Stimulated activated naive CD8-positive, alpha-beta T cell treated with anti-CD3 and anti-CD28 coated beads, Interleukin-15, amount 100 ng/mL, for 72 hours (primary cell): ENCODE measurements around the gene NLE1.

Experiments used
- ATAC-seq: fragments of 150-1000 bp; cut with Tn5 transposase; 2 replicates; pipeline ENCODE4 v1.10.0; 2021; ENCODE audit warnings: mild to moderate bottlenecking, moderate library complexity
- DNase-seq, 2 donors: peaks; one replicate each; pipeline ENCODE4 v3.0.0; 2021 to 2022
- H3K27ac Mint-ChIP-seq, 2 donors: one replicate each; pipeline ENCODE4 v1.8.0; 2022; ENCODE audit warnings: mild to moderate bottlenecking in 2 of 2, mixed read lengths in 2 of 2, moderate library complexity in 2 of 2
- H3K27me3 Mint-ChIP-seq: one replicate; pipeline ENCODE4 v1.8.0; 2022; ENCODE audit warnings: mixed read lengths
- H3K4me1 Mint-ChIP-seq: one replicate; pipeline ENCODE4 v1.8.0; 2022; ENCODE audit warnings: mild to moderate bottlenecking, mixed read lengths
- H3K4me3 Mint-ChIP-seq, 2 donors: one replicate each; pipeline ENCODE4 v1.8.0; 2022; ENCODE audit warnings: mild to moderate bottlenecking in 2 of 2, mixed read lengths in 2 of 2, moderate library complexity in 1 of 2
- H3K9me3 Mint-ChIP-seq, 2 donors: one replicate each; pipeline ENCODE4 v1.8.0; 2022; ENCODE audit warnings: mixed read lengths in 2 of 2

Gene NLE1

GRCh38 chr17:35148144-35148543 lies 6.0 kb upstream of the NLE1 start:
- ATAC-seq: no peak
- H3K4me3 Mint-ChIP-seq: no peak overlapping the region

GRCh38 chr17:35147375-35147905 lies 5.3 kb upstream of the NLE1 start, which contains the start of gene UNC45B:
TSS of gene UNC45B (plus strand) at chr17:35147817. CDS start at chr17:35148264, 447 bp downstream.
- peak within 1 kb of the TSS; percentile 19 to 69 for H3K27ac Mint-ChIP-seq
- no peak within 1 kb of the TSS for H3K4me3 Mint-ChIP-seq
- H3K4me1 Mint-ChIP-seq: peaks cover 2% of the 10 kb centered on the region
- ATAC-seq: no peak
- no peaks in the 10 kb centered on the region for H3K27me3 Mint-ChIP-seq
- no peaks in the 10 kb centered on the region for H3K9me3 Mint-ChIP-seq
- DNase-seq: no peak

More at GRCh38 chr17:35148144-35148543, 6.0 kb upstream of the NLE1 start:
- no peak overlapping the region for H3K27ac Mint-ChIP-seq
- H3K27me3 Mint-ChIP-seq: no peaks in the 10 kb centered on the region
- no peak for DNase-seq
- H3K9me3 Mint-ChIP-seq: no peaks in the 10 kb centered on the region
- no peaks in the 10 kb centered on the region for H3K4me1 Mint-ChIP-seq

GRCh38 chr17:35146214-35146833 lies 4.2 kb upstream of the NLE1 start:
- Mint-ChIP-seq H3K4me1 (peaks cover 5% of the 10 kb centered on the region), H3K9me3 (no peaks in the 10 kb centered on the region), H3K27me3 (no peaks in the 10 kb centered on the region), H3K27ac (no peak overlapping the region), H3K4me3 (no peak overlapping the region)
- ATAC-seq (no peak), DNase-seq (no peak)

GRCh38 chr17:35144840-35145239 lies 2.7 kb upstream of the NLE1 start:
- DNase-seq (no peak), ATAC-seq (no peak)
- no peaks in the 10 kb centered on the region for H3K9me3 Mint-ChIP-seq
- H3K27me3 Mint-ChIP-seq: no peaks in the 10 kb centered on the region
- H3K4me3 Mint-ChIP-seq: no peak overlapping the region
- no peak overlapping the region for H3K27ac Mint-ChIP-seq
- H3K4me1 Mint-ChIP-seq: peaks cover 18% of the 10 kb centered on the region

GRCh38 chr17:35142467-35142796 lies 329 bp upstream of the NLE1 start:
- Mint-ChIP-seq H3K27me3 (no peaks in the 10 kb centered on the region), H3K4me1 (peaks cover 21% of the 10 kb centered on the region), H3K27ac (peak overlapping the region; percentile 22 to 78), H3K9me3 (no peaks in the 10 kb centered on the region), H3K4me3 (peak overlapping the region; percentile 82 to 85)
- ATAC-seq: peak; percentile 30
- DNase-seq: no peak

GRCh38 chr17:35138218-35138617 lies 3.9 kb downstream of the NLE1 start:
- ATAC-seq (no peak), DNase-seq (no peak)
- Mint-ChIP-seq H3K4me1 (peaks cover 21% of the 10 kb centered on the region), H3K27me3 (no peaks in the 10 kb centered on the region), H3K27ac (peak overlapping the region; percentile 69 to 88), H3K4me3 (no peak overlapping the region), H3K9me3 (no peaks in the 10 kb centered on the region)

GRCh38 chr17:35135322-35135721 lies 6.8 kb downstream of the NLE1 start:
- Mint-ChIP-seq H3K27ac (peak overlapping the region in 1 of 2 donors; percentile 74), H3K4me1 (peaks cover 17% of the 10 kb centered on the region), H3K4me3 (no peak overlapping the region), H3K9me3 (no peaks in the 10 kb centered on the region), H3K27me3 (no peaks in the 10 kb centered on the region)
- ATAC-seq: no peak
- no peak for DNase-seq

GRCh38 chr17:35132816-35133550 lies 9.1 kb downstream of the NLE1 start:
- Mint-ChIP-seq H3K4me1 (peaks cover 9% of the 10 kb centered on the region), H3K27me3 (no peaks in the 10 kb centered on the region), H3K9me3 (no peaks in the 10 kb centered on the region), H3K4me3 (no peak overlapping the region), H3K27ac (no peak overlapping the region)
- ATAC-seq (no peak), DNase-seq (no peak)

- H3K4me1 Mint-ChIP-seq: peaks cover 9% of the 10 kb centered on the region
Observed at GRCh38 chr17:35132099-35132498, 10.0 kb downstream of the NLE1 start.

GRCh38 chr17:35130392-35130791 lies 11.7 kb downstream of the NLE1 start:
- no peak for DNase-seq
- no peaks in the 10 kb centered on the region for H3K27me3 Mint-ChIP-seq
- no peaks in the 10 kb centered on the region for H3K9me3 Mint-ChIP-seq
- peak; percentile 51 for ATAC-seq
- H3K27ac Mint-ChIP-seq: peak overlapping the region in 1 of 2 donors; percentile 69
- H3K4me3 Mint-ChIP-seq: no peak overlapping the region
- H3K4me1 Mint-ChIP-seq: peaks cover 9% of the 10 kb centered on the region

More at GRCh38 chr17:35132099-35132498, 10.0 kb downstream of the NLE1 start:
- Mint-ChIP-seq H3K4me3 (no peak overlapping the region), H3K9me3 (no peaks in the 10 kb centered on the region), H3K27ac (peak overlapping the region in 1 of 2 donors; percentile 63), H3K27me3 (no peaks in the 10 kb centered on the region)
- no peak for DNase-seq
- ATAC-seq: no peak

GRCh38 chr17:35129973-35130351 lies 12.1 kb downstream of the NLE1 start:
- ATAC-seq: peak; percentile 35

GRCh38 chr17:35129154-35129972 lies 12.7 kb downstream of the NLE1 start:
- no peak for ATAC-seq
- Mint-ChIP-seq H3K27ac (no peak overlapping the region), H3K9me3 (no peaks in the 10 kb centered on the region), H3K4me1 (peaks cover 9% of the 10 kb centered on the region), H3K27me3 (no peaks in the 10 kb centered on the region), H3K4me3 (no peak overlapping the region)
- no peak for DNase-seq

More at GRCh38 chr17:35129973-35130351, 12.1 kb downstream of the NLE1 start:
- H3K27ac Mint-ChIP-seq: peak overlapping the region in 1 of 2 donors; percentile 69
- DNase-seq: no peak
- no peaks in the 10 kb centered on the region for H3K27me3 Mint-ChIP-seq
- H3K4me1 Mint-ChIP-seq: peaks cover 9% of the 10 kb centered on the region
- H3K9me3 Mint-ChIP-seq: no peaks in the 10 kb centered on the region
- H3K4me3 Mint-ChIP-seq: no peak overlapping the region

- DNase-seq: no peak
- Mint-ChIP-seq H3K9me3 (no peaks in the 10 kb centered on the region), H3K4me1 (peaks cover 8% of the 10 kb centered on the region), H3K27me3 (no peaks in the 10 kb centered on the region), H3K27ac (peak overlapping the region in 1 of 2 donors; percentile 41), H3K4me3 (no peak overlapping the region)
- no peak for ATAC-seq
Observed at GRCh38 chr17:35127751-35128514, 14.2 kb downstream of the NLE1 start.

- no peaks in the 10 kb centered on the region for H3K27me3 Mint-ChIP-seq
- H3K27ac Mint-ChIP-seq: no peak within 1 kb of the TSS
- ATAC-seq (no peak), DNase-seq (no peak)
- no peaks in the 10 kb centered on the region for H3K9me3 Mint-ChIP-seq
- peak within 1 kb of the TSS in 1 of 2 donors; percentile 5 for H3K4me3 Mint-ChIP-seq
- H3K4me1 Mint-ChIP-seq: peaks cover 37% of the 10 kb centered on the region
Observed at GRCh38 chr17:35121315-35121714, 20.8 kb downstream of the NLE1 start, which contains the start of gene FNDC8. TSS of gene FNDC8 (plus strand) at chr17:35121615. CDS start at chr17:35121694, 79 bp downstream.
